Measurements from ENCODE around the gene NAA38.

NAA38 gene

GRCh38 chr17:7881276-7882054, 24.1 kb upstream of the NAA38 start:
- H3K4me3 ChIP-seq (ENCODE audit: control insufficient read depth, low read depth, low read length), result no peak overlapping the region
- TF ChIP-seq CTCF (IDR thresholded peaks at IDR 0.05; ENCODE audit: control insufficient read depth, insufficient read depth, low read depth, low read length, missing control alignments), result no peak
- DNase-seq (ENCODE audit: low read depth), result no peak

DNA sequence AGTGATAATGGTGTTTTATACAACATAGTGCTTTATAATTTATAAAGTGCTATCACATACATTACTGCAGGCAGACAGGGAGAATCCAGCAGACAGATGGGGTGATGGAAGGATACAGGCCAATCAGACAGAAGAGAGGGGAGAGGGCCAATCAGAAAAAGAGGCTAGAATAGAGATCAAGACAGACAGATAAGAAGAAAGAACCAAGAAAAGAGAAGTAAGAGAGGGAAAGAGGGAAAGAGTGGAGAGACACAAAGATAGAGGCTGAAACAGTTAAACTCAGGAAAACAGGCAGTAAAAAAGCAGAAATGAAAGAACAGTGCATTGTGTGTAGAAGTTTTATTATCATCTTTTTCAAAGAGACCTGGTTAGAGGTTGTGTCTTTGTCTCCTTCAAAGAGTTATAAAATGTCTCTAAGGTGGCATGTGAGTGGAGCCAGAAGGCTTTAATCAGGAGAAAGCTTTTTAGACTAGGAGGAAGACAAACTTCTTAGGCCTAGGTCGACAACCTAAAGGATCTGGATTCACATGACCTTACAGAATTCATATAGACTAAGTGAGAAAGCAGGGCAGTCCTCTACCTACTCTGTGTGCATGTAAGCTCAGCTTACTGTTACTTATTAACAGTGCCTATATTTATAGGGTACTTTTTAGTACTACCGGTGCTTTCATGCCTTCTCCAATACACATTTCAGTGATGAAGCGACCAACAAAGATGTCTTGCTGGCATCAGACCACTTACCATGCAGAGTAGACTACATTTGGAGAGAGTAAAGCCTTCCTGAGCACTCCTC, 22.9 kb upstream of the NAA38 start:
- TF ChIP-seq CTCF (IDR thresholded peaks at IDR 0.05; ENCODE audit: control insufficient read depth, insufficient read depth, low read depth, low read length, missing control alignments), result no peak
- H3K4me3 ChIP-seq (ENCODE audit: control insufficient read depth, low read depth, low read length), result no peak overlapping the region
- DNase-seq (ENCODE audit: low read depth), result no peak

DNA sequence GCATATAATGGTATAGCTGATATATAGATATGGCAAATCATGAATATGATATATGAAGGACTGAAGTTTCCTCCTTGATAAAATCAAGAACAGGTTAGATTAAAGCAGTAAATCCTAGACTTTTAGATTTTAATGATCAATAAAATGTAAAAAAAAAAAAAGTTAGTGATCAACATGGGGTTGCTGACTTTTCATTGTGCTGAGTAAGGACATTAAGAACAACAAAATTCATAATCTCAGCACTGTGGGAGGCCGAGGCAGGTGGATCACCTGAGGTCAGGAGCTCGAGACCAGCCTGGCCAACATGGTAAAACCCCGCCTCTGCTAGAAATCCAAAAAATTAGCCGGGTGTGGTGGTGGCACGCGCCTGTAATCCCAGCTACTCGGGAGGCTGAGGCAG, 20.9 kb upstream of the NAA38 start:
- H3K4me3 ChIP-seq (ENCODE audit: control insufficient read depth, low read depth, low read length), result no peak overlapping the region
- TF ChIP-seq CTCF (IDR thresholded peaks at IDR 0.05; ENCODE audit: control insufficient read depth, insufficient read depth, low read depth, low read length, missing control alignments), result no peak
- DNase-seq (ENCODE audit: low read depth), result no peak

DNA sequence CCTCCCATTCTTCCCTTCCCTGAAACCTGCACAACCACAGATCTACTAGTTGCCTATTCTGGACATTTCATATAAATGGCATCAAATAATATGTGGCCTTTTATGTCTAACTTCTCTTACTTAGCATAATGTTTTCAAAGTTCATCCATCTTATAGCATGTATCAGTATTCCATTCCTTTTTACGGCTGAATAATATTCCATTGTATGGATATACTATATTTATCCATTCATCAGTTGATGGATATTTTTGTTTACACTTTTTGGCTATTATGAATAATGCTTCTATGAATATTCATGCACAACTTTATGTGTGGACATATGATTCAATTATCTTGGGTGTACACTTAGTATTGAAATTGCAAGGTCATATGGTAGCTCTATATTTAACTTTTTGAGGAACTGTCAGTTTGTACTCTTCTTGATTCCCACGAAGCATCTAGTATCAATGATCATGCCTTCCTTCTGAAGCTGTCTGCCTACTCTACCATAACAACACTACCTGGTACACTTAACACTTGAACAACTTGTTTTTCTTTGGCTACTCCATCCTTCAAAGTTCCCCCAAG, 18.5 kb upstream of the NAA38 start:
- TF ChIP-seq CTCF (IDR thresholded peaks at IDR 0.05; ENCODE audit: control insufficient read depth, insufficient read depth, low read depth, low read length, missing control alignments), result no peak
- H3K4me3 ChIP-seq (ENCODE audit: control insufficient read depth, low read depth, low read length), result no peak overlapping the region
- DNase-seq (ENCODE audit: low read depth), result no peak

DNA sequence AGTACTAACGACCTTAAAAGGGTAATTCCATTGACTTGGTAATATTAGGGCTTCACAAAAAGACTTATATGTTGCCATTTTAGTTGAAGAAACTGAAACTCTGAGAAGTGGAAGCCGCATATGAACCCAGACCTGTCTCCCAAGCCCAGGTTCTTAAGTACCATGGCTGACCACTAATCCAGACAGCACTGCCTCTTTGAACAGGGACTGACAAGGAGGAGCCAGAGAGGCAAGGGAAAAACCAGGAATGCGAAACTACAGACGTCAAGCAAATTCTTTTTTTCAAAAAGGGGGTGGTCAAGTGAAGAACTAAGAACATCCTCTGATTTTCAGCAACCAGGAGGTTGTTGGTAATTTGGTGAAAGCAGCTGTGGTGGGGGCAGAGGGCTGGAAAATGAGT, 15.7 kb upstream of the NAA38 start:
- DNase-seq (ENCODE audit: low read depth), result no peak
- TF ChIP-seq CTCF (IDR thresholded peaks at IDR 0.05; ENCODE audit: control insufficient read depth, insufficient read depth, low read depth, low read length, missing control alignments), result no peak
- H3K4me3 ChIP-seq (ENCODE audit: control insufficient read depth, low read depth, low read length), result no peak overlapping the region

GRCh38 chr17:7867881-7868329, 10.5 kb upstream of the NAA38 start:
- H3K4me3 ChIP-seq (ENCODE audit: control insufficient read depth, low read depth, low read length), result no peak overlapping the region
- no peak for TF ChIP-seq CTCF (IDR thresholded peaks at IDR 0.05; ENCODE audit: control insufficient read depth, insufficient read depth, low read depth, low read length, missing control alignments)
- no peak for DNase-seq (ENCODE audit: low read depth)
